H54 (cell line): Measurements from ENCODE around the gene FAM98A.
A peak's percentile ranks its signal among the peaks of the same experiment; 100 is the strongest.

Experiments
- DNase-seq: peaks from one replicate; pipeline ENCODE4 v3.0.0; 2011; ENCODE audit warnings: low spot score, mixed read lengths; ENCODE audit not compliant: insufficient read length
- FAIRE-seq: peaks from 3 replicates; lab custom pipeline; 2011; peaks lifted over from hg19 to GRCh38; lab: Jason Lieb, UNC
- POLR2A ChIP-seq: IDR thresholded peaks from 2 replicates; pipeline ENCODE4 v1.6.1; 2011; ENCODE audit warnings: low read depth, mild to moderate bottlenecking, low read length

The FAM98A gene

GRCh38 chr2:33599175-33599942, at the start of gene FAM98A:
Gene FAM98A, minus strand, starts transcription at chr2:33599299. Its CDS starts 78 bp downstream, at chr2:33599221.
- peak; percentile 65 for TF ChIP-seq POLR2A
- FAIRE-seq = peak; percentile 91

GRCh38 chr2:33645861-33646260, 46.8 kb upstream of the FAM98A start:
- no peak for DNase-seq
- FAIRE-seq = no peak
- TF ChIP-seq POLR2A = no peak

More at GRCh38 chr2:33599175-33599942, at the start of gene FAM98A:
- DNase-seq = peak; percentile 87

- no peak for FAIRE-seq
These were observed 45.1 kb upstream of the FAM98A start for GRCh38 chr2:33644215-33644614.

GRCh38 chr2:33636001-33636400, 36.9 kb upstream of the FAM98A start:
- FAIRE-seq (no peak), DNase-seq (no peak)
- TF ChIP-seq POLR2A = no peak

More at GRCh38 chr2:33644215-33644614, 45.1 kb upstream of the FAM98A start:
- no peak for DNase-seq
- TF ChIP-seq POLR2A = no peak

GRCh38 chr2:33634261-33634910, 35.3 kb upstream of the FAM98A start:
- no peak for TF ChIP-seq POLR2A
- DNase-seq = no peak
- FAIRE-seq = no peak

- FAIRE-seq (no peak), DNase-seq (no peak)
- no peak for TF ChIP-seq POLR2A
These were observed 34.2 kb upstream of the FAM98A start for GRCh38 chr2:33633315-33633714.

GRCh38 chr2:33632831-33633230, 33.7 kb upstream of the FAM98A start:
- no peak for FAIRE-seq
- DNase-seq = no peak
- TF ChIP-seq POLR2A = no peak

GRCh38 chr2:33628031-33628827, 29.1 kb upstream of the FAM98A start:
- FAIRE-seq (no peak), DNase-seq (no peak)
- TF ChIP-seq POLR2A = no peak

- TF ChIP-seq POLR2A = no peak
- DNase-seq = no peak
- FAIRE-seq = no peak
These were observed 19.9 kb upstream of the FAM98A start for GRCh38 chr2:33619028-33619427.

GRCh38 chr2:33617989-33618388, 18.9 kb upstream of the FAM98A start:
- TF ChIP-seq POLR2A = no peak
- FAIRE-seq (no peak), DNase-seq (no peak)

GRCh38 chr2:33617401-33617800, 18.3 kb upstream of the FAM98A start:
- DNase-seq (no peak), FAIRE-seq (no peak)
- TF ChIP-seq POLR2A = no peak

- DNase-seq = no peak
- FAIRE-seq = no peak
- TF ChIP-seq POLR2A = no peak
These were observed 17.8 kb upstream of the FAM98A start for GRCh38 chr2:33616873-33617272.

GRCh38 chr2:33614190-33614589, 15.1 kb upstream of the FAM98A start:
- FAIRE-seq (no peak), DNase-seq (no peak)

GRCh38 chr2:33607905-33608304, 8.8 kb upstream of the FAM98A start:
- no peak for FAIRE-seq
- TF ChIP-seq POLR2A = no peak
- DNase-seq = no peak

More at GRCh38 chr2:33614190-33614589, 15.1 kb upstream of the FAM98A start:
- TF ChIP-seq POLR2A = no peak

GRCh38 chr2:33607251-33607721, 8.2 kb upstream of the FAM98A start:
- no peak for TF ChIP-seq POLR2A
- no peak for DNase-seq
- no peak for FAIRE-seq
